OCI-LY7 (cell line): ENCODE results near the gene HS3ST4. TPM values are rescaled to one million over a fixed set of nuclear protein-coding genes. Genes with fewer than 3 reads are reported as not detected.

Experiments
- BruUV-seq: library from RNA; stranded (reverse); fragments of 400-500 nt; replicated peaks from 2 replicates; lab custom pipeline; 2021; lab: Mats Ljungman, UMichigan
- CTCF ChIA-PET: fragments of 300-600 bp; sonication (Branson Sonifier 250); formaldehyde crosslinking; loops from one replicate; lab custom pipeline; 2022; ENCODE audit warnings: antibody characterized with exemption; ENCODE audit not compliant: unreplicated experiment; lab: Charles Lee
- POLR2A ChIA-PET: fragments of 300-600 bp; sonication (Branson Sonifier 250); formaldehyde crosslinking; loops from one replicate; lab custom pipeline; 2022; ENCODE audit warnings: antibody characterized with exemption; lab: Charles Lee
- DNase-seq: peaks from one replicate; pipeline ENCODE4 v3.0.0-alpha.2; 2015; ENCODE audit warnings: low spot score
- H2AFZ ChIP-seq: fragments of 200-600 bp; sonication (generic), shearing (Covaris generic); 2 replicates; pipeline ENCODE4 v1.6.1; 2014; ENCODE audit warnings: mild to moderate bottlenecking, antibody characterized with exemption, low read length, moderate library complexity
- H3K27ac ChIP-seq: fragments of 200-600 bp; sonication (generic); 2 replicates; pipeline ENCODE4 v1.5.1; 2014; ENCODE audit warnings: mixed run types, low read depth, mild to moderate bottlenecking, moderate library complexity, low read length, inconsistent platforms; ENCODE audit not compliant: poor library complexity, severe bottlenecking
- H3K36me3 ChIP-seq: fragments of 200-600 bp; sonication (generic); 2 replicates; pipeline ENCODE4 v1.6.1; 2014; ENCODE audit warnings: mild to moderate bottlenecking, antibody characterized with exemption, low read length, moderate library complexity, mixed read lengths; ENCODE audit not compliant: insufficient read depth
- H3K4me1 ChIP-seq: fragments of 200-600 bp; sonication (generic); 2 replicates; pipeline ENCODE4 v1.5.1; 2014; ENCODE audit warnings: mild to moderate bottlenecking, low read length; ENCODE audit not compliant: insufficient read depth, poor library complexity, severe bottlenecking
- H3K4me2 ChIP-seq: fragments of 200-600 bp; sonication (generic); 2 replicates; pipeline ENCODE4 v1.6.1; 2014; ENCODE audit warnings: mild to moderate bottlenecking, low read length
- H3K4me3 ChIP-seq: fragments of 200-600 bp; sonication (generic); 2 replicates; pipeline ENCODE4 v1.5.1; 2014; ENCODE audit warnings: mild to moderate bottlenecking, low read depth, low read length; ENCODE audit not compliant: poor library complexity, severe bottlenecking
- H3K79me2 ChIP-seq: fragments of 200-600 bp; sonication (generic); 2 replicates; pipeline ENCODE4 v1.6.1; 2016; ENCODE audit warnings: low read depth, mild to moderate bottlenecking, low read length, moderate library complexity, mixed read lengths; ENCODE audit not compliant: insufficient read depth
- H3K9me2 ChIP-seq: fragments of 200-600 bp; sonication (generic); 2 replicates; pipeline ENCODE4 v1.6.1; 2016; ENCODE audit warnings: mild to moderate bottlenecking, low read length, mixed read lengths; ENCODE audit not compliant: insufficient read depth
- H3K9me3 ChIP-seq: fragments of 200-600 bp; sonication (generic); 2 replicates; pipeline ENCODE4 v1.6.1; 2014; ENCODE audit warnings: mild to moderate bottlenecking, mixed run types, low read length, mixed read lengths
- H4K20me1 ChIP-seq: fragments of 200-600 bp; sonication (generic); 2 replicates; pipeline ENCODE4 v1.6.1; 2014; ENCODE audit warnings: mild to moderate bottlenecking, antibody characterized with exemption, low read length, moderate library complexity, mixed read lengths; ENCODE audit not compliant: insufficient read depth
- CTCF ChIP-seq: fragments of 200-600 bp; sonication (generic); conservative IDR thresholded peaks from 2 replicates; pipeline ENCODE4 v1.5.1; 2014; ENCODE audit warnings: mild to moderate bottlenecking, antibody characterized with exemption, low read length, moderate library complexity, mixed read lengths
- EZH2phosphoT487 ChIP-seq: fragments of 200-600 bp; sonication (generic); IDR thresholded peaks from 2 replicates; pipeline ENCODE4 v1.6.1; 2018; ENCODE audit warnings: low read depth, borderline replicate concordance, mild to moderate bottlenecking, mixed run types, antibody characterized with exemption, low read length, moderate library complexity, mixed read lengths
- intact Hi-C: fragments of 100-400 bp; cut with micrococcal nuclease; formaldehyde crosslinking; loops from one replicate; pipeline ENCODE4 v1.10.0; 2022; ENCODE audit not compliant: unreplicated experiment
- total RNA-seq, 2 experiments: library from RNA; depleted of rRNA in 1 of 2; stranded (reverse); fragments of >200 nt in 1 of 2; shearing (Covaris generic) in 1 of 2; gene quantifications; 2 replicates each; pipeline ENCODE4 v1.2.3, GENCODE V29; 2014 to 2022

HS3ST4 gene
- total RNA-seq, 2 experiments from 2014 or later: not detected

- TF ChIP-seq EZH2phosphoT487: no peak
- TF ChIP-seq CTCF: no peak
- no peak overlapping the region for H3K27ac ChIP-seq
- no peaks in the 10 kb centered on the region for H4K20me1 ChIP-seq
- H3K36me3 ChIP-seq: no peaks in the 10 kb centered on the region
- H2AFZ ChIP-seq: no peak overlapping the region
- no peaks in the 10 kb centered on the region for H3K9me2 ChIP-seq
- H3K79me2 ChIP-seq: no peaks in the 10 kb centered on the region
- H3K4me2 ChIP-seq: no peak overlapping the region
- CTCF ChIA-PET: no interaction called here
- no TSS peak for BruUV-seq
- H3K9me3 ChIP-seq: no peaks in the 10 kb centered on the region
- H3K4me3 ChIP-seq: no peak overlapping the region
- H3K4me1 ChIP-seq: no peaks in the 10 kb centered on the region
- POLR2A ChIA-PET: no interaction called here
- intact Hi-C loops: no loop called here
- DNase-seq: no peak
These were observed 132.1 kb downstream of the HS3ST4 start for GRCh38 chr16:25823891-25824290.

- no peak for DNase-seq
- Histone ChIP-seq H3K27ac (no peak overlapping the region), H4K20me1 (no peaks in the 10 kb centered on the region), H3K4me2 (no peak overlapping the region), H3K79me2 (no peaks in the 10 kb centered on the region), H3K9me2 (no peaks in the 10 kb centered on the region), H3K4me1 (no peaks in the 10 kb centered on the region), H3K36me3 (no peaks in the 10 kb centered on the region), H3K9me3 (no peaks in the 10 kb centered on the region), H2AFZ (no peak overlapping the region), H3K4me3 (no peak overlapping the region)
- ChIA-PET CTCF (no interaction called here), POLR2A (interaction anchor here (0.6 kb wide), 1 partner anchor 28 kb away, joined by 3 read pairs; no protein-coding TSS in a partner anchor)
- intact Hi-C loops: no loop called here
- BruUV-seq: no TSS peak
- TF ChIP-seq EZH2phosphoT487 (no peak), CTCF (no peak)
These were observed 135.9 kb downstream of the HS3ST4 start for GRCh38 chr16:25827709-25828108.

GRCh38 chr16:25828510-25828909 lies 136.8 kb downstream of the HS3ST4 start:
- Histone ChIP-seq H3K27ac (no peak overlapping the region), H3K36me3 (no peaks in the 10 kb centered on the region), H4K20me1 (no peaks in the 10 kb centered on the region), H3K9me2 (no peaks in the 10 kb centered on the region), H3K79me2 (no peaks in the 10 kb centered on the region), H3K4me2 (no peak overlapping the region), H3K4me3 (no peak overlapping the region), H3K9me3 (no peaks in the 10 kb centered on the region), H3K4me1 (no peaks in the 10 kb centered on the region), H2AFZ (no peak overlapping the region)
- TF ChIP-seq CTCF: no peak
- no peak for TF ChIP-seq EZH2phosphoT487
- intact Hi-C loops: no loop called here
- DNase-seq: no peak
- ChIA-PET POLR2A (no interaction called here), CTCF (no interaction called here)
- no TSS peak for BruUV-seq
